HL-60 (cell line): ENCODE measurements around the gene IQSEC3.

Experiments
- GABPA ChIP-seq: IDR thresholded peaks from 2 replicates; pipeline ENCODE4 v1.6.1; 2012; ENCODE audit warnings: low read depth
- POLR2AphosphoS5 ChIP-seq: IDR thresholded peaks from 2 replicates; pipeline ENCODE4 v1.6.1; 2012; ENCODE audit warnings: low read depth
- TF ChIP-seq, protein P1 (sequence below): IDR thresholded peaks from one replicate; pipeline ENCODE4 v1.5.1; 2011; ENCODE audit warnings: low read length, control low read depth, inconsistent platforms; ENCODE audit not compliant: insufficient read depth
- TF ChIP-seq, protein P2 (sequence below): IDR thresholded peaks from 2 replicates; pipeline ENCODE4 v1.6.1; 2012; ENCODE audit warnings: low read depth; ENCODE audit not compliant: insufficient replicate concordance

DNA sequence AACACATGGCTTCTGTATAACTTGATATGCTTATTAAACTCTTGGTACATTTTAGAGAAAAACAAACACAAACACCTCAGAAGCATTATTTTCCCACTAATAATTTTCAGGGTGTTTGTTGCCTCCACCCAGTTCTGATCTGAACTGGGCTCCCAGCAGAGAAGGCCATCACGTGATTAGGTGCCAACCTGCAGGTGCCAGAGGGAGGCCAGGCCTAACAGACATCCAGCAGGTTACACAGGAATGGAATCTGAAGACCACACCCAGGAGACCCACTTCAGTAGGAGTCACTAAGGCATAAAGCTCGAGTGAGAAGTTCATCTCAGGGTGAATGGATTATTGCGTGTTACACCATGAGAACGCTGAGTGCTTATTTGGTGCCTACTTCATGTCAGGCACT lies 138.5 kb downstream of the IQSEC3 start:
- TF ChIP-seq, protein P1, sequence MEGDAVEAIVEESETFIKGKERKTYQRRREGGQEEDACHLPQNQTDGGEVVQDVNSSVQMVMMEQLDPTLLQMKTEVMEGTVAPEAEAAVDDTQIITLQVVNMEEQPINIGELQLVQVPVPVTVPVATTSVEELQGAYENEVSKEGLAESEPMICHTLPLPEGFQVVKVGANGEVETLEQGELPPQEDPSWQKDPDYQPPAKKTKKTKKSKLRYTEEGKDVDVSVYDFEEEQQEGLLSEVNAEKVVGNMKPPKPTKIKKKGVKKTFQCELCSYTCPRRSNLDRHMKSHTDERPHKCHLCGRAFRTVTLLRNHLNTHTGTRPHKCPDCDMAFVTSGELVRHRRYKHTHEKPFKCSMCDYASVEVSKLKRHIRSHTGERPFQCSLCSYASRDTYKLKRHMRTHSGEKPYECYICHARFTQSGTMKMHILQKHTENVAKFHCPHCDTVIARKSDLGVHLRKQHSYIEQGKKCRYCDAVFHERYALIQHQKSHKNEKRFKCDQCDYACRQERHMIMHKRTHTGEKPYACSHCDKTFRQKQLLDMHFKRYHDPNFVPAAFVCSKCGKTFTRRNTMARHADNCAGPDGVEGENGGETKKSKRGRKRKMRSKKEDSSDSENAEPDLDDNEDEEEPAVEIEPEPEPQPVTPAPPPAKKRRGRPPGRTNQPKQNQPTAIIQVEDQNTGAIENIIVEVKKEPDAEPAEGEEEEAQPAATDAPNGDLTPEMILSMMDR = no peak
- TF ChIP-seq POLR2AphosphoS5 (no peak), GABPA (no peak)
- TF ChIP-seq, protein P2, sequence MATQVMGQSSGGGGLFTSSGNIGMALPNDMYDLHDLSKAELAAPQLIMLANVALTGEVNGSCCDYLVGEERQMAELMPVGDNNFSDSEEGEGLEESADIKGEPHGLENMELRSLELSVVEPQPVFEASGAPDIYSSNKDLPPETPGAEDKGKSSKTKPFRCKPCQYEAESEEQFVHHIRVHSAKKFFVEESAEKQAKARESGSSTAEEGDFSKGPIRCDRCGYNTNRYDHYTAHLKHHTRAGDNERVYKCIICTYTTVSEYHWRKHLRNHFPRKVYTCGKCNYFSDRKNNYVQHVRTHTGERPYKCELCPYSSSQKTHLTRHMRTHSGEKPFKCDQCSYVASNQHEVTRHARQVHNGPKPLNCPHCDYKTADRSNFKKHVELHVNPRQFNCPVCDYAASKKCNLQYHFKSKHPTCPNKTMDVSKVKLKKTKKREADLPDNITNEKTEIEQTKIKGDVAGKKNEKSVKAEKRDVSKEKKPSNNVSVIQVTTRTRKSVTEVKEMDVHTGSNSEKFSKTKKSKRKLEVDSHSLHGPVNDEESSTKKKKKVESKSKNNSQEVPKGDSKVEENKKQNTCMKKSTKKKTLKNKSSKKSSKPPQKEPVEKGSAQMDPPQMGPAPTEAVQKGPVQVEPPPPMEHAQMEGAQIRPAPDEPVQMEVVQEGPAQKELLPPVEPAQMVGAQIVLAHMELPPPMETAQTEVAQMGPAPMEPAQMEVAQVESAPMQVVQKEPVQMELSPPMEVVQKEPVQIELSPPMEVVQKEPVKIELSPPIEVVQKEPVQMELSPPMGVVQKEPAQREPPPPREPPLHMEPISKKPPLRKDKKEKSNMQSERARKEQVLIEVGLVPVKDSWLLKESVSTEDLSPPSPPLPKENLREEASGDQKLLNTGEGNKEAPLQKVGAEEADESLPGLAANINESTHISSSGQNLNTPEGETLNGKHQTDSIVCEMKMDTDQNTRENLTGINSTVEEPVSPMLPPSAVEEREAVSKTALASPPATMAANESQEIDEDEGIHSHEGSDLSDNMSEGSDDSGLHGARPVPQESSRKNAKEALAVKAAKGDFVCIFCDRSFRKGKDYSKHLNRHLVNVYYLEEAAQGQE = no peak
